NCI-H2196 treated with DMSO at 0.1 percent for 48 hours (cell line): ENCODE measurements around the gene HDAC10.

Experiments
- DNase-seq: peaks from one replicate; lab custom pipeline; 2025; ENCODE audit not compliant: unreplicated experiment; lab: John Stamatoyannopoulos, UW

HDAC10 gene

GRCh38 chr22:50202130-50202666 is 48.9 kb downstream of the HDAC10 start:
- DNase-seq = no peak

- no peak for DNase-seq
Measured at GRCh38 chr22:50201191-50202129, 49.6 kb downstream of the HDAC10 start.

GRCh38 chr22:50200461-50201190 is 50.4 kb downstream of the HDAC10 start, which contains the start of gene SELENOO:
TSS of gene SELENOO (plus strand) at chr22:50201011. CDS start at chr22:50201037, 26 bp downstream.
- DNase-seq = peak; percentile 5

- DNase-seq = no peak
Measured at GRCh38 chr22:50199829-50200460, 51.1 kb downstream of the HDAC10 start.

GRCh38 chr22:50199251-50199721 is 51.8 kb downstream of the HDAC10 start:
- DNase-seq = no peak

- DNase-seq = no peak
Measured at GRCh38 chr22:50198624-50199017, 52.4 kb downstream of the HDAC10 start.

GRCh38 chr22:50197856-50198623 is 53.0 kb downstream of the HDAC10 start:
- no peak for DNase-seq

- DNase-seq = no peak
Measured at GRCh38 chr22:50197000-50197800, 53.9 kb downstream of the HDAC10 start.

GRCh38 chr22:50196256-50196655 is 54.8 kb downstream of the HDAC10 start:
- no peak for DNase-seq
